HepG2 (cell line): ENCODE results near the gene C1QTNF12. TPM values are rescaled to one million over a fixed set of nuclear protein-coding genes. Genes with fewer than 3 reads are reported as not detected.

ENCODE experiments used
- POGZ ChIP-seq: sonication (generic); formaldehyde crosslinking; IDR thresholded peaks from 2 replicates; pipeline ENCODE4 v1.4.0; 2020; ENCODE audit warnings: mild to moderate bottlenecking, missing genetic modification reagents
- RNF2 ChIP-seq: fragments of 450-650 bp; conservative IDR thresholded peaks from 2 replicates; pipeline ENCODE4 v1.6.1; 2016; ENCODE audit warnings: low read depth
- SAP130 ChIP-seq: IDR thresholded peaks from 2 replicates; pipeline ENCODE4 v1.6.1; 2016; ENCODE audit warnings: low read depth
- SNAPC2 ChIP-seq: sonication (generic); formaldehyde crosslinking; IDR thresholded peaks from 2 replicates; pipeline ENCODE4 v1.8.1; 2022; ENCODE audit warnings: mild to moderate bottlenecking, missing genetic modification reagents
- ZBTB21 ChIP-seq: sonication (generic); formaldehyde crosslinking; IDR thresholded peaks from 2 replicates; pipeline ENCODE4 v1.4.0; 2020; ENCODE audit warnings: missing genetic modification reagents
- ZNF101 ChIP-seq: sonication (generic); formaldehyde crosslinking; IDR thresholded peaks from 2 replicates; pipeline ENCODE4 v1.4.0; 2020; ENCODE audit warnings: mild to moderate bottlenecking, low read depth, missing genetic modification reagents, borderline replicate concordance
- ZNF20 ChIP-seq: sonication (generic); formaldehyde crosslinking; IDR thresholded peaks from 2 replicates; pipeline ENCODE4 v1.4.0; 2020; ENCODE audit warnings: mild to moderate bottlenecking, moderate library complexity, missing genetic modification reagents
- ZNF550 ChIP-seq: sonication (generic); formaldehyde crosslinking; IDR thresholded peaks from 2 replicates; pipeline ENCODE4 v1.4.0; 2020; ENCODE audit warnings: mild to moderate bottlenecking, missing genetic modification reagents, borderline replicate concordance
- ZNF766 ChIP-seq: sonication (generic); formaldehyde crosslinking; IDR thresholded peaks from 2 replicates; pipeline ENCODE4 v1.5.0; 2020; ENCODE audit warnings: missing genetic modification reagents, borderline replicate concordance
- ZNF788 ChIP-seq: sonication (generic); formaldehyde crosslinking; IDR thresholded peaks from 2 replicates; pipeline ENCODE4 v1.5.0; 2020; ENCODE audit warnings: mild to moderate bottlenecking, missing genetic modification reagents, borderline replicate concordance
- ZNF790 ChIP-seq: sonication (generic); formaldehyde crosslinking; IDR thresholded peaks from 2 replicates; pipeline ENCODE4 v1.8.0; 2022; ENCODE audit warnings: missing genetic modification reagents, mild to moderate bottlenecking, borderline replicate concordance
- polyA plus RNA-seq, 8 experiments: library from polyadenylated mRNA; depleted of rRNA in 3 of 8; stranded (reverse) in 7 of 8; unstranded in 1 of 8; fragments of >200 nt; fragmentation: Illumina TruSeq in 4 of 8; extraction: Trizol in 4 of 8; gene quantifications; 2 replicates each; pipeline versions ENCODE4 v1.2.1 to v1.2.3, GENCODE V29; 2011 to 2016; ENCODE audit warnings: low read depth in 4 of 8, missing spikeins in 1 of 8, mixed read lengths in 1 of 8; ENCODE audit not compliant: insufficient read depth in 1 of 8
- total RNA-seq, 5 experiments: library from RNA; depleted of rRNA; stranded (reverse); fragments of >200 nt; fragmentation: Illumina TruSeq; extraction: Trizol; gene quantifications; 2 replicates each; pipeline ENCODE4 v1.2.3, GENCODE V29; 2016; ENCODE audit warnings: low read depth in 1 of 5
- TF ChIP-seq, protein P1 (sequence below): sonication (generic); formaldehyde crosslinking; conservative IDR thresholded peaks from 2 replicates; pipeline ENCODE4 v1.4.0; 2020; ENCODE audit warnings: missing genetic modification reagents
- TF ChIP-seq, protein P2 (sequence below): sonication (generic); formaldehyde crosslinking; IDR thresholded peaks from 2 replicates; pipeline ENCODE4 v1.9.0; 2021; ENCODE audit warnings: mild to moderate bottlenecking, missing genetic modification reagents

Gene C1QTNF12
- total and polyA plus RNA-seq, 2 of the 13 experiments (the other 11 are each of a cell fraction or from before 2014, with no cell fraction given), result 0.18 to 0.64 TPM

- TF ChIP-seq, protein P1, sequence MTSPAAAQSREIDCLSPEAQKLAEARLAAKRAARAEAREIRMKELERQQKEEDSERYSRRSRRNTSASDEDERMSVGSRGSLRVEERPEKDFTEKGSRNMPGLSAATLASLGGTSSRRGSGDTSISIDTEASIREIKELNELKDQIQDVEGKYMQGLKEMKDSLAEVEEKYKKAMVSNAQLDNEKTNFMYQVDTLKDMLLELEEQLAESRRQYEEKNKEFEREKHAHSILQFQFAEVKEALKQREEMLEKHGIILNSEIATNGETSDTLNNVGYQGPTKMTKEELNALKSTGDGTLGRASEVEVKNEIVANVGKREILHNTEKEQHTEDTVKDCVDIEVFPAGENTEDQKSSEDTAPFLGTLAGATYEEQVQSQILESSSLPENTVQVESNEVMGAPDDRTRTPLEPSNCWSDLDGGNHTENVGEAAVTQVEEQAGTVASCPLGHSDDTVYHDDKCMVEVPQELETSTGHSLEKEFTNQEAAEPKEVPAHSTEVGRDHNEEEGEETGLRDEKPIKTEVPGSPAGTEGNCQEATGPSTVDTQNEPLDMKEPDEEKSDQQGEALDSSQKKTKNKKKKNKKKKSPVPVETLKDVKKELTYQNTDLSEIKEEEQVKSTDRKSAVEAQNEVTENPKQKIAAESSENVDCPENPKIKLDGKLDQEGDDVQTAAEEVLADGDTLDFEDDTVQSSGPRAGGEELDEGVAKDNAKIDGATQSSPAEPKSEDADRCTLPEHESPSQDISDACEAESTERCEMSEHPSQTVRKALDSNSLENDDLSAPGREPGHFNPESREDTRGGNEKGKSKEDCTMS, result no peak
- TF ChIP-seq RNF2 (peak; percentile 65; the same call in 1 of the 2 replicates), POGZ (no peak), ZNF790 (CRISPR knock-in tag) (peak; percentile 36; the same call in 1 of the 2 replicates), ZNF101 (CRISPR knock-in tag) (no peak), SAP130 (CRISPR knock-in tag) (peak; percentile 89), ZNF766 (CRISPR knock-in tag) (no peak), SNAPC2 (CRISPR knock-in tag) (no peak), ZNF550 (no peak), ZNF788 (CRISPR knock-in tag) (peak; percentile 82; the same call in 1 of the 2 replicates), ZNF20 (CRISPR knock-in tag) (no peak), ZBTB21 (CRISPR knock-in tag) (no peak)
- TF ChIP-seq, protein P2, sequence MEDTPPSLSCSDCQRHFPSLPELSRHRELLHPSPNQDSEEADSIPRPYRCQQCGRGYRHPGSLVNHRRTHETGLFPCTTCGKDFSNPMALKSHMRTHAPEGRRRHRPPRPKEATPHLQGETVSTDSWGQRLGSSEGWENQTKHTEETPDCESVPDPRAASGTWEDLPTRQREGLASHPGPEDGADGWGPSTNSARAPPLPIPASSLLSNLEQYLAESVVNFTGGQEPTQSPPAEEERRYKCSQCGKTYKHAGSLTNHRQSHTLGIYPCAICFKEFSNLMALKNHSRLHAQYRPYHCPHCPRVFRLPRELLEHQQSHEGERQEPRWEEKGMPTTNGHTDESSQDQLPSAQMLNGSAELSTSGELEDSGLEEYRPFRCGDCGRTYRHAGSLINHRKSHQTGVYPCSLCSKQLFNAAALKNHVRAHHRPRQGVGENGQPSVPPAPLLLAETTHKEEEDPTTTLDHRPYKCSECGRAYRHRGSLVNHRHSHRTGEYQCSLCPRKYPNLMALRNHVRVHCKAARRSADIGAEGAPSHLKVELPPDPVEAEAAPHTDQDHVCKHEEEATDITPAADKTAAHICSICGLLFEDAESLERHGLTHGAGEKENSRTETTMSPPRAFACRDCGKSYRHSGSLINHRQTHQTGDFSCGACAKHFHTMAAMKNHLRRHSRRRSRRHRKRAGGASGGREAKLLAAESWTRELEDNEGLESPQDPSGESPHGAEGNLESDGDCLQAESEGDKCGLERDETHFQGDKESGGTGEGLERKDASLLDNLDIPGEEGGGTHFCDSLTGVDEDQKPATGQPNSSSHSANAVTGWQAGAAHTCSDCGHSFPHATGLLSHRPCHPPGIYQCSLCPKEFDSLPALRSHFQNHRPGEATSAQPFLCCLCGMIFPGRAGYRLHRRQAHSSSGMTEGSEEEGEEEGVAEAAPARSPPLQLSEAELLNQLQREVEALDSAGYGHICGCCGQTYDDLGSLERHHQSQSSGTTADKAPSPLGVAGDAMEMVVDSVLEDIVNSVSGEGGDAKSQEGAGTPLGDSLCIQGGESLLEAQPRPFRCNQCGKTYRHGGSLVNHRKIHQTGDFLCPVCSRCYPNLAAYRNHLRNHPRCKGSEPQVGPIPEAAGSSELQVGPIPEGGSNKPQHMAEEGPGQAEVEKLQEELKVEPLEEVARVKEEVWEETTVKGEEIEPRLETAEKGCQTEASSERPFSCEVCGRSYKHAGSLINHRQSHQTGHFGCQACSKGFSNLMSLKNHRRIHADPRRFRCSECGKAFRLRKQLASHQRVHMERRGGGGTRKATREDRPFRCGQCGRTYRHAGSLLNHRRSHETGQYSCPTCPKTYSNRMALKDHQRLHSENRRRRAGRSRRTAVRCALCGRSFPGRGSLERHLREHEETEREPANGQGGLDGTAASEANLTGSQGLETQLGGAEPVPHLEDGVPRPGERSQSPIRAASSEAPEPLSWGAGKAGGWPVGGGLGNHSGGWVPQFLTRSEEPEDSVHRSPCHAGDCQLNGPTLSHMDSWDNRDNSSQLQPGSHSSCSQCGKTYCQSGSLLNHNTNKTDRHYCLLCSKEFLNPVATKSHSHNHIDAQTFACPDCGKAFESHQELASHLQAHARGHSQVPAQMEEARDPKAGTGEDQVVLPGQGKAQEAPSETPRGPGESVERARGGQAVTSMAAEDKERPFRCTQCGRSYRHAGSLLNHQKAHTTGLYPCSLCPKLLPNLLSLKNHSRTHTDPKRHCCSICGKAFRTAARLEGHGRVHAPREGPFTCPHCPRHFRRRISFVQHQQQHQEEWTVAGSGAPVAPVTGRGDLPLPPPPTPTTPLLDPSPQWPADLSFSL, result no peak
Measured at GRCh38 chr1:1231400-1232207, 14.9 kb downstream of the C1QTNF12 start, which contains the start of gene SDF4 (continued).
